AG10803 (cell line): ENCODE data around the gene FOXK1.

Experiments used
- DNase-seq: peaks from one replicate; pipeline ENCODE4 v3.0.0; 2010; ENCODE audit warnings: low read depth
- H3K4me3 ChIP-seq: 2 replicates; pipeline ENCODE4 v1.5.1; 2011; ENCODE audit warnings: mild to moderate bottlenecking, low read length, control low read depth
- CTCF ChIP-seq: conservative IDR thresholded peaks from 2 replicates; pipeline ENCODE4 v1.5.1; 2011; ENCODE audit warnings: mild to moderate bottlenecking, low read length, control low read depth, inconsistent platforms

The FOXK1 gene

GRCh38 chr7:4729266-4729665, 47.2 kb downstream of the FOXK1 start:
- no peak overlapping the region for H3K4me3 ChIP-seq
- no peak for DNase-seq
- TF ChIP-seq CTCF: no peak

GRCh38 chr7:4730276-4730675, 48.2 kb downstream of the FOXK1 start:
- no peak for TF ChIP-seq CTCF
- no peak for DNase-seq
- no peak overlapping the region for H3K4me3 ChIP-seq

GRCh38 chr7:4730971-4731370, 48.9 kb downstream of the FOXK1 start:
- no peak for TF ChIP-seq CTCF
- DNase-seq: no peak
- H3K4me3 ChIP-seq: no peak overlapping the region

GRCh38 chr7:4731803-4732202, 49.7 kb downstream of the FOXK1 start:
- DNase-seq: no peak
- no peak for TF ChIP-seq CTCF
- H3K4me3 ChIP-seq: no peak overlapping the region

GRCh38 chr7:4733936-4734528, 51.9 kb downstream of the FOXK1 start:
- no peak for DNase-seq
- no peak for TF ChIP-seq CTCF
- H3K4me3 ChIP-seq: no peak overlapping the region

- TF ChIP-seq CTCF: no peak
- H3K4me3 ChIP-seq: no peak overlapping the region
- no peak for DNase-seq
Observed at GRCh38 chr7:4734587-4735345, 52.7 kb downstream of the FOXK1 start.

- no peak for DNase-seq
- no peak for TF ChIP-seq CTCF
- no peak overlapping the region for H3K4me3 ChIP-seq
Observed at GRCh38 chr7:4737300-4737699, 55.2 kb downstream of the FOXK1 start.
